GM19043 (cell line): ENCODE results near the gene FASN.

ENCODE experiments used
- ATAC-seq: cut with Tn5 transposase; IDR thresholded peaks from one replicate; pipeline ENCODE4 v1.9.1; 2021; ENCODE audit warnings: low read depth; ENCODE audit not compliant: unreplicated experiment

FASN gene

DNA sequence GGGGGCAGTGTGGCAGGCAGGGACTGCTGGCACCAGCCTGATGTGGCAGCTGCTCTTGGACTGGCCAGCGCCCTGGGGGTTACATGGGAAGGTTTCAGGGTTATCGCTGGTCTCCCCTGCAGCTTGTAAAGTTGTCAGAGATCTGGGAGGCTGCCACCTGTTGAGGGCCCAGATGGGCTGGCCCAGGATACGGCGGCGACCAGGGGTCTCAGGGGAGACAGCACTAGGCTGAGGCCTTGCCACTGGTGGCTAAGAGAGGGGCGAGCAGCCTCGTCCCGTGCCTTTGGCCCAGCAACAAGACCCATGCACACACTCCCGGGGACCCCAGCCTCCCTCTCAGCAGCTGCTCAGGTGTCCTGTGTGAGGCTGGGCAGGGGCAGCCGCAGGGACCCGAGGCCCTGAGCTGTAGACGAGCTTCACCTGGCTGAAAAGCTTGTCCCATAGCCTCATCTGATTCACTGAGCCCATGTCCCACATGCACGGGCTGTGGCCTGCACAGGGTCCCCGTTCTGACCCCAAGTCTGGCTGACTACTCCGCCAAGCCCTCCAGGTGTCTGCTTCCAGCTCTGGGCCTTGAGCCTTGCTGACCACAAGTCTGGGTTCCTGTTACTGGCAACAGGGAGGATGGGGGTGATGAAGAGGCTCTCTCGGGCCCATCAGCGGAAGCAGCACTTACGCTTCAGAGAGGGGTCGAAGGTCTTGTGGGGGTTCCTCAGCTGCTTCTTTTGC, 38.6 kb downstream of the FASN start:
- no peak for ATAC-seq

GRCh38 chr17:82058855-82059249, 39.2 kb downstream of the FASN start:
- ATAC-seq, result no peak

DNA sequence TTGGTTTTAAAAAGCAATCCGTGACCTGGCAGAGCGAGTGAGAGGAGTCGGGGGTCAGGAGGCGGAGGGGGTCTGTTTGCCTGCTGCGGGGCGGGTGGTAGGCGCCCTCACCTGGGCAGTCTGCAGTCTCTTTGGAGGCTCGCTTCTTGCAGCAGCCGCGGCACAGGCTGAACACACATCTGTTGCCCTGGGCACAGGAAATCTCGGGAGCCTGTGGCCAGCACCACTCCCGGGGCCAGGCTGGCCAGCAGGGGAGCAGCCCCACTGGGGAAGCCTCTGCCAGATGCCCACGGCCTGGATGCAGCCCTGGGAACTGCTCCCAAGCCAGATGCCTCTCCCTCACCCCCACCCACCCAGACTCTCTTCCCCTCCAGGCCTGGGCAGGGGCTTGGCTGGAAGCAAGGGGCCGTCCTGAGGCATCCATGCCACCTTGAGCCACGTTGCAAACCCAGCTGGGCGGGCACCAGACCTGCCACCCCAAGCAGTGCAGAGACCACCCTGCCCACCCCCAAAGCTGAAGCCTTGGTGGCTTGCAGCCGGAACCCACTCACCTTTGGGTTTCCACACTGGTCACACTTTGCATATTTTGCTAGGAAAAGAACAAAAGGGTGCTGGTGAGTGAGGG, 39.7 kb downstream of the FASN start:
- no peak for ATAC-seq

- no peak for ATAC-seq
Measured at GRCh38 chr17:82056729-82057621, 41.1 kb downstream of the FASN start.

DNA sequence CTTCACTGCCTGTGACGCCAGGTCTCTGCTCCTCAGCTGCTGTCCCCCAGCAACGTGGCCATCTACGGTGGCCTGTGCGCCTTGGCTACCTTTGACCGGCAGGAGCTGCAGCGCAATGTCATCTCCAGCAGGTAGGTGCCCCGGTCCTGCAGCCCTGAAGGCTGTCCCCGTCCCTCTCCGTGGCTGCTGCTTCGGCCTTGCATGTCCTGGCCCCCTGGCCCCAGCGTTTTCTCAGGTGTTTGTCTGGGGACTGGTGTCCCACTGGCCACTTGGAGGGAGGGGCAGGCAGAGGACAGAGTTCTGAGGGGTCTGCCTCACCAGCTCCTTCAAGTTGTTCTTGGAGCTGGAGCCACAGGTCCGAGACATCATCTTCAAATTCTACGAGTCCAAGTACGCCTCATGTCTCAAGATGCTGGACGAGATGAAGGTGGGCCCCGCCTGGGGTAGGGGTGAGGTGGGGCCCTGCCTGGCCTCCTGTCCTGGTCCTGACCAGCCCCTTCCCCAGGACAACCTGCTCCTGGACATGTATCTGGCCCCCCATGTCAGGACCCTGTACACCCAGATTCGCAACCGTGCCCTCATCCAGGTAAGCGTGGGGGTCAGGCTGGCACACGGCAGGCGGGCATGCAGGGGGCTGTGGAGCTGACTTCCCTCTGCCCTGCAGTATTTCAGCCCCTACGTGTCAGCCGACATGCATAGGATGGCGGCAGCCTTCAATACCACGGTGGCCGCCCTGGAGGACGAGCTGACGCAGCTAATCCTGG, 41.9 kb downstream of the FASN start:
- no peak for ATAC-seq

DNA sequence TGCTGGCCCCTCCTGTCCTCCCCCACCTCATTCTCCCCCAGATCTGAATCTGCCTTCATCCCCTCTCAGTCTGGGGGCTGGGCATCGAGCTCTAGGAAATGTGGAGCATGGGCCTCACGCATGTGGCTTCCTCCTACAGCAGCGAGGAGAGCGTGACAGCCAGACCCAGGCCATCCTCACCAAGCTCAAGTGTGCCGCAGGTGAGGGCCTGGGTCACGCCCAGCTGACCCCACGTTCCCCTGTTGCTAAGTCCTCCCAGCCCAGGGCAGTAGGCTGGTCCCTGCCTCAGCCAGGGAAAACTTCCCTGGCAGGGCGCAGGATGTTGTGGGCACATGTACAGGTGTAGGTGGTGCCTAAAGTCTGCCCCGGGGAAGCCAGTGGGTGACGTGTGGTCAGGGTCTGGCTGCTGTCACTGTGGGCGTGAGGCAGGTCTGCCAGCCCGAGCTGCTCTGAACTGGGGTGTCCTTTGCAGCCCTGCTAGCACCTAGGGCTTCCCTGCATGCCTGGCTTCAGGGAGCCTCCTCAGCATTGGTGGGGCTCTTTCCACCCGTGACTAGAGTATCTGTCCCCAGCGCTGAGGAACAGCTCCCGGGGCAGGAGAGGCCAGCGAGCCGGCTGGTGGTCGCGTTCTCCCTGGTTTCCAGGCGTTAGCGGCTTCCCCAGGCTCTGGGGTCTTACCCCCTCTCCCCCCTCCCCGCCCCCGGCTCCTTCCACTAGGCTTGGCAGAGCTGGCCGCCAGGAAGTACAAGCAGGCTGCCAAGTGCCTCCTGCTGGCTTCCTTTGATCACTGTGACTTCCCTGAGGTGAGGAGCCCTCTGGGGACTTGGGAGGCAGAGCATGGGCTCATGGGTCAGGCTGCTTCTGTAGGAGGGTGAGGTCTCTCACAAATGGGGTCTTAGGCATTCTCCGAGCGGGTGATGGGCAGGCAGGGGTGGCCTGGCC, 42.7 kb downstream of the FASN start:
- ATAC-seq, result no peak

GRCh38 chr17:82054351-82055022, 43.5 kb downstream of the FASN start:
- no peak for ATAC-seq

DNA sequence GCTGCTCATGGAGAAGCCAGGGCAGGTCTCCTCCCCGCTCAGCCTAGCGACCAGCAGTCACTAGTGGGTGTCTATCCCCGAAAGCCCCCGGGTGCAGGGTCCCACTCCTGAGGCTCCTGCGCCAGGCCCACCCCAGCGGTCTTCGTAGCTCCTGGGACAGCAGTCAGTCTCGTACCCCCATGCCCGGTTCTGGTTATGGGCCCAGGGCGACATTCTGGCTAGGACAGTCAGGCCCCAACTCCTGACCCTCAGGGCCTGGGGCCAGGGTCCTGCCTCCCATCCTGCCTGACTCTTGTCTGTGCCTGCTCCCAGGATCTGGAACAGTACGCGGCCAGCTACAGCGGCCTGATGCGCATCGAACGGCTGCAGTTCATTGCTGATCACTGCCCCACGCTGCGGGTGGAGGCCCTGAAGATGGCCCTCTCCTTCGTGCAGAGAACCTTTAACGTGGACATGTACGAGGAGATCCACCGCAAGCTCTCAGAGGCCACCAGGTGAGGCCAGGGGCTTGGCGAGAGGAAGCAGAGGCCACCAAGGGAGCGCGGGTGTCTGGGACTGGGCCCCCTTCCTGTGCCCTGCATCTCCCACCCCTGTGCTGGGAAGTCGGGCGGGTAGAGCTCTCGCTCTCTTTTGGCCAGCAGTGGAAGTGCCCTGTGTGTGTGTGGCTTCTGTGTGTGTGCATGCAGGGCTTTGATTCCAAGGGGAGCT, 44.3 kb downstream of the FASN start:
- no peak for ATAC-seq

GRCh38 chr17:82053130-82053529, 44.9 kb downstream of the FASN start:
- ATAC-seq, result no peak

GRCh38 chr17:82052638-82053059, 45.4 kb downstream of the FASN start:
- ATAC-seq, result no peak

DNA sequence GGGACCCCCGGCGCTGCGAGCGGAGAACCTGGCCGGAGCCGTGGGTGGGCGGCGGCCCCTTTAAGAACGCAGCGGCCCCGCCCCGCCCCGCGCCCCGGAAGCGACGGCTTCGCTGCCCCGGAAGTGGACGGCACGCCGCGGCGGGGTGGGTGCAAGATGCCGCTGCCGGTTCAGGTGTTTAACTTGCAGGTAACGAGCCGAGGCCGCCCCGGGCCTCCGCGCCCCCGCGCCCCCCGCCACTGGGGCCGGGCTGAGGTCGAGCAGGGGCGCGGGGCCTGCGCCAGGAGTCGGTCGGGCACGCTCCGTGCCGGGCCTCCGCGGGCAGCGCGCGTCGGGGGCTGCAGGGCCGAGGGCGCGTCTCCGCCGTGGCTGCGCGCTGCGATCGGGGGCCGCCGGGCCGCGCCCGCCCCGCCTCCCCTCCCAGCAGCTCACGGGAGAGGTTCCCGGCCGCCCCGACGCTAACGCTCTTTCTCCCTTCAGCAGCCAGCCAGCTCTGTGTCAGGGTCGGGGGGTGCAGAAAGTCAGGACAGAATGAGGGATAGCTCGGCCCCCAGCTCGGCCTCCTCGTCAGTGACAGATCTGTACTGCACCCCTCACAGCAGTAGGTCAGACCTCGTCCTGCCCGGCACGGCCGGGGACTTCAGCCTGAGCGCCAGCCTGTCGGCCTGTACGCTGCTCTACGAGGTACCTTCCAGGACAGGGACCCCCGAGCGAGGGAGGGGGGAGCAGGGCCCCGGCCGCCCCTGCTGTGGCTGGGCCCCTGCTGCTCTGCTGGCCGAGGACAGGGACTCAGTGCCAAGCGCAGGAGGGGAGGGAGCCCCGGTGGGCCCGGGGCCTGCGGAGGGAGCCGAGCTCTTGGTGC, 46.0 kb downstream of the FASN start, which contains the start of the genes GPS1 and RFNG:
Gene GPS1 (plus strand): TSS at position 123 of the 862 bp plus-strand sequence. CDS start 34 bp downstream, at position 157.
Gene RFNG (minus strand): TSS at position 36 of the 862 bp plus-strand sequence. CDS start 45 bp downstream, outside the sequence.
- no peak for ATAC-seq

DNA sequence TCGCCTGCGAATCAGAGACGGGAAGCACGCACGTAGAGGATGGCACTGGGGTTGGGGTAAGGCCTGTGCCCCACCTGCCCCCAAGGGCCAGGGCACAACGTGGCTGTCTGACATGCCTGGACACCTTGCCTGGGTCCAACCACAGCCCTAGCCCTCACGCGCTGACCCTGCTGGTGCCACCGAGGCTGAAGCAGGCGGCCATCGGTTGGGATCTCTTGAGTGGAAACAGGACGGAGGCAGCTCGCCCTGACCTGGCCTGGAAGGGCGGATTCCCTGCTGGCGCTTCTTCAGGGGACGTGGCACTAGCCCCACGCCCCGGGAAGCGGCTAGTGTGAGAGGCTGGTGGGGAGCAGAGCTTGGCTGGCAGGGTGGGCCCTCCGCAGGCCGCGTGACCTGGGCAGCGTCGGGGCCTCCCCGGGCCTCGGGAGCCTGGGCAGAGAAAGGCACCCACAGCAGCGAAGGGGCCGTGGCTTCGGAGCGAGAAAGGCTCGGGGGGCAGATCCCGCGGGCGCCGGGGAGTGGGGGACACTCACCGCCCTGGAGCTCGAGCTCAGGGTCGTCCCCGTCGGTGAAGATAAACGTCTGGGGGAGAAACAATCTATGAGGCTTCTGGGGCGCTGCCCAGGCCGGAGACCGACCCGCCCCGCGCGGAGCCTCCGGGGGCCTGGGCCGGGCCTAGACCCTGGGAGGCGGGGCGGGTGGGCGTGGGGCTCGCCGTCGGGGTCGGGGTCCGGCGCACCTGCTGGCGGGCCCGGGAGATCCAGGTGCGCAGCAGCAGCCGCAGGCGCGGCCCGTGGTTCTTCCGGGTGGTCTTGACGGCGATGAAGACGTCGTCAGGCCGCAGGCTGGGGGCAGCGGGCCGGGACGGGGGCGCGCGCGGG, 47.0 kb downstream of the FASN start:
- no peak for ATAC-seq

DNA sequence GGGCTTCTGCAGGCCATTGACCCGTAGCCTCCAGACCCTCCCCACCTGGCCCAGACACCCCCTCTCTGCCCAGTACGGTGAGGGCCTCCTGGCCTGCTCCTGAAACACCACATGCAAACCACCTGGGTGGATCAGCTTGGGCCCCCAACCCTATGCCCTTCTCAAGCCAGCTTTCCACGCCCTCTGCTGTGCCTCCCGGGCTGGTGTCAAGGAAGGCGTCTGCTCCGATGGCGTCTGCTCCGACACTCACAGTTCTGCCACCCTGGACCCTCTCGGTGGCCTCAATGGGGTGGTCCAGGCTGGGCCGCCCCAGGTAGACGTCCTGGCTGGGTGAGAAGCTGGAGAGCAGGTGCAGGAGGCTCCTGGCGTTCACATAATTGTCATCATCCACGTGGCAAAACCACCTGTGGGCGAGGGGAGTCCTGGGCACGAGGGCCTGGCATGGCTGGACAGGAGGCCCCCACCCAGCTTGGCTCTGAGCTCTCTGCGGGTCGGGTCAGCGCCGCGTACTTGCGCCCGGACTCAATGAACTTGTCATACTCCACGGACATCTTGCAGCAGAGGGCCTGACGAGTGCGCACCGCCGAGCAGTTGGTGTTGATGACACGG, 47.8 kb downstream of the FASN start:
- ATAC-seq, result no peak

DNA sequence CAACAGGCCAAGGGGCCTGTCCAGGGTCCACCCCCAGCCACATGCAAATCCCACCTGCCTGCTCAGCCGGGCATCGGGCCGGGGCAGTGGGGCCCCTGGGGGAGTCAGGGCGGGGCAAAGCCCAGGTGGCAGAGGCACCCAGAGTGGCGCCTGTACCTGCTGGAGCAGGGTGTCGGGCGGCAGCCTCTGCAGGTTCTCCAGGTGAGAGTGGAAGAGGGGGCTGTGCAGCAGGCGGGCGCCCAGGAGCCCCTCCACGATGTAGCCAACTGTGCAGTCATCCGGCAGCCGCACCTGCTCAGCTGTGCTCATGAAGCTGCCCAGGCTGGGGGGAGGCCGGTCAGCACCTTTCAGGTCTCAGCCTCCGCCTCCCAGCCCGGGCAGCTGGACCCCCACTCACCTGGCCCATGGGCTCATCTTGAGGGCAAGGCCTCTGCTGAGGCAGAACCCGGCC, 48.5 kb downstream of the FASN start:
- no peak for ATAC-seq

GRCh38 chr17:82049106-82049505, 48.9 kb downstream of the FASN start:
- no peak for ATAC-seq

GRCh38 chr17:82048571-82048971, 49.5 kb downstream of the FASN start:
- ATAC-seq, result no peak
